Liver (tissue), 9 donors: Measurements from ENCODE around the gene GBGT1. TPM values are rescaled to one million over a fixed set of nuclear protein-coding genes. Genes with fewer than 3 reads are reported as not detected.

Experiments
- DNase-seq: peaks from one replicate; pipeline ENCODE4 v3.0.0-alpha.2; 2017; ENCODE audit warnings: low spot score
- H3K27ac ChIP-seq, 2 donors: one replicate each; pipeline ENCODE4 v1.7.0; 2013; ENCODE audit warnings: inconsistent platforms in 2 of 2, low read length in 2 of 2, control low read depth in 1 of 2, low read depth in 1 of 2, mild to moderate bottlenecking in 1 of 2
- H3K27me3 ChIP-seq, 4 donors: one replicate each; pipeline versions ENCODE4 v1.6.1 to v1.7.0; 2013; ENCODE audit warnings: low read length in 3 of 4, inconsistent platforms in 1 of 4, mild to moderate bottlenecking in 1 of 4, moderate library complexity in 1 of 4; ENCODE audit not compliant: control insufficient read depth in 4 of 4, insufficient read depth in 4 of 4
- H3K36me3 ChIP-seq, 4 donors: one replicate each; pipeline versions ENCODE4 v1.6.1 to v1.7.0; 2013; ENCODE audit warnings: low read length in 3 of 4, mild to moderate bottlenecking in 3 of 4, low read depth in 1 of 4, moderate library complexity in 1 of 4; ENCODE audit not compliant: control insufficient read depth in 4 of 4, insufficient read depth in 3 of 4
- H3K4me1 ChIP-seq, 4 donors: one replicate each; pipeline versions ENCODE4 v1.6.1 to v1.7.0; 2013; ENCODE audit warnings: low read length in 3 of 4, mild to moderate bottlenecking in 3 of 4, moderate library complexity in 1 of 4; ENCODE audit not compliant: control insufficient read depth in 4 of 4, insufficient read depth in 4 of 4
- H3K4me3 ChIP-seq, 3 donors: one replicate each; pipeline versions ENCODE4 v1.6.1 to v1.7.0; 2013; ENCODE audit warnings: low read length in 3 of 3, control low read depth in 1 of 3, low read depth in 1 of 3, mild to moderate bottlenecking in 1 of 3
- H3K9ac ChIP-seq, 2 donors: one replicate each; pipeline ENCODE4 v1.7.0; 2013; ENCODE audit warnings: low read length in 2 of 2, mild to moderate bottlenecking in 2 of 2, moderate library complexity in 2 of 2, control low read depth in 1 of 2, low read depth in 1 of 2
- H3K9me3 ChIP-seq, 4 donors: one replicate each; pipeline versions ENCODE4 v1.6.1 to v1.7.0; 2013; ENCODE audit warnings: low read length in 3 of 4; ENCODE audit not compliant: control insufficient read depth in 4 of 4
- ATF3 ChIP-seq: IDR thresholded peaks from 2 replicates; pipeline ENCODE4 v1.6.1; 2016; ENCODE audit warnings: antibody characterized with exemption
- CTCF ChIP-seq: fragments of 150-350 bp; IDR thresholded peaks from 2 replicates; pipeline ENCODE4 v1.5.1; 2017; ENCODE audit warnings: improper control_type of control experiment, low read depth, low read length; ENCODE audit not compliant: missing input control
- EGR1 ChIP-seq, 2 donors: IDR thresholded peaks; 2 replicates each; pipeline ENCODE4 v1.6.1; 2016 to 2018; ENCODE audit warnings: antibody characterized with exemption in 2 of 2, low read depth in 2 of 2
- FOXA1 ChIP-seq: IDR thresholded peaks from 2 replicates; pipeline ENCODE4 v1.6.1; 2016; ENCODE audit warnings: antibody characterized with exemption
- FOXA2 ChIP-seq: IDR thresholded peaks from 2 replicates; pipeline ENCODE4 v1.6.1; 2016; ENCODE audit warnings: antibody characterized with exemption
- GABPA ChIP-seq, 2 donors: IDR thresholded peaks in 1 of 2; conservative IDR thresholded peaks in 1 of 2; 2 replicates each; pipeline ENCODE4 v1.6.1; 2016; ENCODE audit warnings: antibody characterized with exemption in 2 of 2, mild to moderate bottlenecking in 1 of 2, moderate library complexity in 1 of 2
- HNF4G ChIP-seq: IDR thresholded peaks from 2 replicates; pipeline ENCODE4 v1.6.1; 2016; ENCODE audit warnings: antibody characterized with exemption
- JUND ChIP-seq, 2 donors: IDR thresholded peaks; 2 replicates each; pipeline ENCODE4 v1.6.1; 2016; ENCODE audit warnings: antibody characterized with exemption in 2 of 2
- MAX ChIP-seq: IDR thresholded peaks from 2 replicates; pipeline ENCODE4 v1.6.1; 2016; ENCODE audit warnings: antibody characterized with exemption
- REST ChIP-seq: IDR thresholded peaks from 2 replicates; pipeline ENCODE4 v1.6.1; 2016; ENCODE audit warnings: antibody characterized with exemption, mild to moderate bottlenecking
- RXRA ChIP-seq, 2 donors: IDR thresholded peaks; 2 replicates each; pipeline ENCODE4 v1.6.1; 2017 to 2018; ENCODE audit warnings: antibody characterized with exemption in 2 of 2, mild to moderate bottlenecking in 1 of 2
- TAF1 ChIP-seq: conservative IDR thresholded peaks from 2 replicates; pipeline ENCODE4 v1.6.1; 2016; ENCODE audit warnings: antibody characterized with exemption, mild to moderate bottlenecking
- ZBTB33 ChIP-seq: IDR thresholded peaks from 2 replicates; pipeline ENCODE4 v1.6.1; 2016; ENCODE audit warnings: antibody characterized with exemption
- WGBS: extraction: QIAGEN DNeasy Blood & Tissue Kit; methylation state at CpG from one replicate; pipeline ENCODE4 v1.1.7; 2013; 5-methylcytosine and 5-hydroxymethylcytosine counted together
- polyA plus RNA-seq, 2 donors: library from polyadenylated mRNA; stranded (reverse) in 1 of 2; unstranded in 1 of 2; fragments of 200-250 nt in 1 of 2; fragments of >200 nt in 1 of 2; fragmentation: Nextera tagmentation in 1 of 2; extraction: Ambion mirVana in 1 of 2; gene quantifications; one replicate each; pipeline versions ENCODE4 v1.2.1 to v1.2.3, GENCODE V29; 2013 to 2015
- total RNA-seq, 2 donors: library from RNA; depleted of rRNA; stranded (reverse); fragments of >200 nt; gene quantifications; one replicate each; pipeline ENCODE4 v1.2.3, GENCODE V29; 2014
- donor health status: healthy.
- donor health status: healthy.
- donor health status: healthy.
- donor health status: healthy.
- donor health status: healthy.

The GBGT1 gene
- total and polyA plus RNA-seq, 4 donors, result 0.33 to 25.7 (median 2.3) TPM

GRCh38 chr9:133203506-133204075 is 39.9 kb upstream of the GBGT1 start:
- no peaks in the 10 kb centered on the region for H3K36me3 ChIP-seq
- H3K27ac ChIP-seq, result no peak overlapping the region
- H3K9me3 ChIP-seq, result no peaks in the 10 kb centered on the region
- TF ChIP-seq EGR1 (IDR thresholded peaks at IDR 0.05; ENCODE audit: low read depth in 2 of 2) (no peak), REST (no peak), GABPA (IDR thresholded peaks at IDR 0.05 in 1 of 2, conservative IDR thresholded peaks at IDR 0.05 in 1 of 2) (no peak), FOXA2 (no peak), HNF4G (no peak), TAF1 (no peak), CTCF (no peak)
- WGBS, result 76% methylated on average over 10 of the region's 10 CpGs
- no peaks in the 10 kb centered on the region for H3K27me3 ChIP-seq
- no peak overlapping the region for H3K9ac ChIP-seq
- no peak overlapping the region for H3K4me3 ChIP-seq
- DNase-seq, result no peak
- no peaks in the 10 kb centered on the region for H3K4me1 ChIP-seq

GRCh38 chr9:133202688-133203453 is 39.2 kb upstream of the GBGT1 start:
- Histone ChIP-seq H3K27me3 (no peaks in the 10 kb centered on the region), H3K9me3 (no peaks in the 10 kb centered on the region), H3K36me3 (no peaks in the 10 kb centered on the region), H3K27ac (no peak overlapping the region), H3K9ac (no peak overlapping the region), H3K4me3 (no peak overlapping the region), H3K4me1 (no peaks in the 10 kb centered on the region)
- TF ChIP-seq MAX (no peak), FOXA1 (no peak), ATF3 (no peak), RXRA (IDR thresholded peaks at IDR 0.05) (no peak), JUND (IDR thresholded peaks at IDR 0.05) (no peak), ZBTB33 (no peak)
- 85% methylated on average over 14 of the region's 14 CpGs for WGBS
- no peak for DNase-seq
